HFFc6 (cell line): ENCODE results near the gene CHD2. TPM values are rescaled to one million over a fixed set of nuclear protein-coding genes. Genes with fewer than 3 reads are reported as not detected.

Experiments used
- DNase-seq: peaks from one replicate; pipeline ENCODE4 v3.0.0-alpha.2; 2018
- H3K27ac Mint-ChIP-seq: 2 replicates; pipeline ENCODE4 v1.8.0; 2020; ENCODE audit warnings: mild to moderate bottlenecking, mixed read lengths
- H3K27me3 Mint-ChIP-seq: 2 replicates; pipeline ENCODE4 v1.8.0; 2021; ENCODE audit warnings: mild to moderate bottlenecking, moderate library complexity, mixed read lengths; ENCODE audit not compliant: insufficient read depth
- H3K36me3 Mint-ChIP-seq: 2 replicates; pipeline ENCODE4 v1.8.0; 2021; ENCODE audit warnings: low read depth, mixed read lengths
- H3K4me1 Mint-ChIP-seq: 2 replicates; pipeline ENCODE4 v1.8.0; 2020; ENCODE audit warnings: low read depth, mixed read lengths
- H3K4me3 Mint-ChIP-seq: 2 replicates; pipeline ENCODE4 v1.8.0; 2020; ENCODE audit warnings: mild to moderate bottlenecking, moderate library complexity, mixed read lengths
- H3K9me3 Mint-ChIP-seq: 2 replicates; pipeline ENCODE4 v1.8.0; 2020; ENCODE audit warnings: mild to moderate bottlenecking, mixed read lengths
- total RNA-seq, 6 experiments: library from RNA; stranded (reverse); fragmentation: NEBNext Ultra II Directional; extraction: Animal tissue kit (Norgen Biotek cat#: 25700); gene quantifications; 2 replicates in 1 of 6; 3 replicates in 5 of 6; pipeline ENCODE4 v1.2.3, GENCODE V29; 2021
- TF ChIP-seq, protein P1 (sequence below): fragments of 200-600 bp; sonication (generic); IDR thresholded peaks from 2 replicates; pipeline ENCODE4 v1.5.0; 2021; ENCODE audit warnings: antibody characterized with exemption, mild to moderate bottlenecking

The CHD2 gene
- total RNA-seq, 6 experiments from 2014 or later, result 47.5 to 65.3 (median 57.2) TPM

DNA sequence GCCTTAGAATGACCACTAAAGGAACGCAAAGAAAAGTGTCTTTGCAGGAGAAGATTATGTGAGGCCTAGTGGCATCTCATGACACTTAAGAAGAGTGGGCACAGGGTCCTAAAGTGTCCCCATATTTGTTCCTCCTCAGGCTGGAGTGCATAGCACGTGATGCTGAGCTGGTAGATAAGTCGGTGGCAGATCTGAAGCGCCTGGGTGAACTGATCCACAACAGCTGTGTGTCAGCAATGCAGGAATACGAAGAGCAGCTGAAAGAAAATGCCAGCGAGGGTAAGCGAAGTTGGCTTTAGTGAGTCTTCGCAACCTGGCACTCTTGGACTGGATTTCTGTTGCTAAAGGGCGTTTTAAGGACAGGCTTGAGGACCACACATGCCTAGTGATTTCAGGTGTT lies 92.6 kb downstream of the CHD2 start:
- Mint-ChIP-seq H3K36me3 (peaks cover 56% of the 10 kb centered on the region), H3K9me3 (no peaks in the 10 kb centered on the region), H3K27me3 (peaks cover 5% of the 10 kb centered on the region), H3K27ac (no peak overlapping the region), H3K4me1 (no peaks in the 10 kb centered on the region), H3K4me3 (no peak overlapping the region)
- DNase-seq, result no peak
- TF ChIP-seq, protein P1, sequence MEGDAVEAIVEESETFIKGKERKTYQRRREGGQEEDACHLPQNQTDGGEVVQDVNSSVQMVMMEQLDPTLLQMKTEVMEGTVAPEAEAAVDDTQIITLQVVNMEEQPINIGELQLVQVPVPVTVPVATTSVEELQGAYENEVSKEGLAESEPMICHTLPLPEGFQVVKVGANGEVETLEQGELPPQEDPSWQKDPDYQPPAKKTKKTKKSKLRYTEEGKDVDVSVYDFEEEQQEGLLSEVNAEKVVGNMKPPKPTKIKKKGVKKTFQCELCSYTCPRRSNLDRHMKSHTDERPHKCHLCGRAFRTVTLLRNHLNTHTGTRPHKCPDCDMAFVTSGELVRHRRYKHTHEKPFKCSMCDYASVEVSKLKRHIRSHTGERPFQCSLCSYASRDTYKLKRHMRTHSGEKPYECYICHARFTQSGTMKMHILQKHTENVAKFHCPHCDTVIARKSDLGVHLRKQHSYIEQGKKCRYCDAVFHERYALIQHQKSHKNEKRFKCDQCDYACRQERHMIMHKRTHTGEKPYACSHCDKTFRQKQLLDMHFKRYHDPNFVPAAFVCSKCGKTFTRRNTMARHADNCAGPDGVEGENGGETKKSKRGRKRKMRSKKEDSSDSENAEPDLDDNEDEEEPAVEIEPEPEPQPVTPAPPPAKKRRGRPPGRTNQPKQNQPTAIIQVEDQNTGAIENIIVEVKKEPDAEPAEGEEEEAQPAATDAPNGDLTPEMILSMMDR, result no peak

DNA sequence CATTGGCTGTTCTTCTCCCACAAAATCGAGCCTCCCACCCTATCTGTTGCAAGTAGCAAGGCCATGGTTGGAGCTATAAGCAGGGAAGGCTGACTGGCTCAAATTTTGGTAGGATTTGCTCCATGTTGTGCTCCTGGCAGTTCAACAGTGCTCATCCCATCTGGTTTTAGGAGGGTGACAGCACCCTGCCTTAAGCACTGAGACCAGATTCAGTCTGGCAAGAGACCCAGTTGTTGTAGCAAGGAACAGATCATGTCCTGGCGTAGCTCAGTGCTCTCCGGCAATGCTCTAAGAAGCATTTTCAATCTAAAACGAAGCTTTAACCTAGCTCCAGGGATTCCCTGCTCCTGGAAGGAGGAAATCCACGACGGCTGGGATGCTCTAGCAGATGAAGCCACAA lies 97.7 kb downstream of the CHD2 start:
- no peak overlapping the region for H3K4me3 Mint-ChIP-seq
- DNase-seq, result no peak
- H3K4me1 Mint-ChIP-seq, result no peaks in the 10 kb centered on the region
- peaks cover 2% of the 10 kb centered on the region for H3K27me3 Mint-ChIP-seq
- TF ChIP-seq, protein P1, result no peak
- H3K9me3 Mint-ChIP-seq, result no peaks in the 10 kb centered on the region
- peaks cover 61% of the 10 kb centered on the region for H3K36me3 Mint-ChIP-seq
- no peak overlapping the region for H3K27ac Mint-ChIP-seq

DNA sequence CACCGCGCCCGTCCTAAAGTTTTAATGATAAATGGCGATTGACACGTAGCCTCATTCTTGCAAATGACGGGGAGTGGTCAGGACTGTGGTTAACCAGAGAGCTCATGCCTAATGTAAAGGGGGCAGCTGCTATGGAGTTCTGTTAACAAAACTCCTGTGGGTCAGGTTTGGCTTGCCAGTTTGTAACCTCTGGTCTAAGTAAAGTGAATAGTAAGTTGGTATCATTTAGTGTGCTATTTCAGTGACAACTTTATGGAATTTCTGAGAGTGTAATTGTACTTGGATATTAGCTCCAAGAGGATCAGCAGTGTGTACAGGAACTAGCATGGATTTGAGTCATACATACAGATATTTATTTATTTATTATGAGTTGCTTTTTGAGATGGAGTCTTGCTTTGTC lies 101.0 kb downstream of the CHD2 start:
- H3K27me3 Mint-ChIP-seq, result no peaks in the 10 kb centered on the region; the same call in none of the 2 replicates
- TF ChIP-seq, protein P1, result no peak
- no peaks in the 10 kb centered on the region for H3K9me3 Mint-ChIP-seq
- no peaks in the 10 kb centered on the region for H3K4me1 Mint-ChIP-seq
- no peak overlapping the region for H3K27ac Mint-ChIP-seq
- no peak for DNase-seq
- H3K36me3 Mint-ChIP-seq, result peaks cover 79% of the 10 kb centered on the region
- no peak overlapping the region for H3K4me3 Mint-ChIP-seq

DNA sequence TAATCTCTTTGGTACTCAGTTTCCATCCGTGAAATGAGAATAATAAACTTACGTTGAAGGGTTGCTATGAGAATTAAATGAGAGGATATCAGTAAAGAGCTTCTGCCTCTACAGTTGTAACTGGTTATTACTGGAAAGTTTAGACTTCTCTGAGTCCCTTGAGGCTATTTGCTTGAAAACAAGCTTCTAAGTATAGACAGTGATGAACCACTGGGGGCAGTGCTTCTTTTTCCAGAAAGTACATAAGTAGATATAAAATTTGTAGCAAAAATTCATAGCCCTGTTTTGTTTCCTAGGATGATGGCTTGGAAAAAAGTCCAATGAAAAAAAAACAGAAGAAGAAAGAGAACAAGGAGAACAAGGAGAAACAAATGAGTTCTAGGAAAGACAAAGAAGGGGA lies 101.8 kb downstream of the CHD2 start:
- TF ChIP-seq, protein P1, result peak; percentile 56
- DNase-seq, result peak; percentile 2
- Mint-ChIP-seq H3K9me3 (no peaks in the 10 kb centered on the region), H3K27ac (peak overlapping the region; percentile 44; the same call in 1 of the 2 replicates), H3K4me3 (peak overlapping the region; percentile 25; the same call in 1 of the 2 replicates), H3K36me3 (peaks cover 72% of the 10 kb centered on the region), H3K27me3 (no peaks in the 10 kb centered on the region; the same call in none of the 2 replicates), H3K4me1 (no peaks in the 10 kb centered on the region)

DNA sequence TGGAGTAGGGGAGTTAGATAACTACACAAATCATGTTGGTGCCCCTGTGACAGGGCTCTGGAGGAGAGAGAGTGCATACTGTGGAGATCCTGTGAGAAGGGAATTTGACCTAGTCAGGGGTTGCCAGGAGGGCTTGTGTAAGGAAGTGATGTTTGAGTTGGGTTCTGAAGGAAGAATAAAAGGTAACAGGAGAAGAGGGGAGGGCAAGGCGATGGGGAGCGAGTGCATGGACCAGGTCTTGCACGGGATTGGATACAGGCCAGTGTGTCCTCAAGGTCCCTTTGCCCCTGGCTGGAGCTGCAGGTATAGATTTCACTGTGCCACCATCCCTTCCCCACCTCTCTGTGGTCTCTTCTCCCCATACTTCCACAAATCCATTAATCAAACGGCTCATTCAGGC lies 105.0 kb downstream of the CHD2 start:
- peaks cover 59% of the 10 kb centered on the region for H3K36me3 Mint-ChIP-seq
- no peak overlapping the region for H3K27ac Mint-ChIP-seq
- TF ChIP-seq, protein P1, result no peak
- no peaks in the 10 kb centered on the region for H3K9me3 Mint-ChIP-seq
- no peak overlapping the region for H3K4me3 Mint-ChIP-seq
- DNase-seq, result no peak
- H3K4me1 Mint-ChIP-seq, result no peaks in the 10 kb centered on the region
- H3K27me3 Mint-ChIP-seq, result peaks cover 4% of the 10 kb centered on the region

DNA sequence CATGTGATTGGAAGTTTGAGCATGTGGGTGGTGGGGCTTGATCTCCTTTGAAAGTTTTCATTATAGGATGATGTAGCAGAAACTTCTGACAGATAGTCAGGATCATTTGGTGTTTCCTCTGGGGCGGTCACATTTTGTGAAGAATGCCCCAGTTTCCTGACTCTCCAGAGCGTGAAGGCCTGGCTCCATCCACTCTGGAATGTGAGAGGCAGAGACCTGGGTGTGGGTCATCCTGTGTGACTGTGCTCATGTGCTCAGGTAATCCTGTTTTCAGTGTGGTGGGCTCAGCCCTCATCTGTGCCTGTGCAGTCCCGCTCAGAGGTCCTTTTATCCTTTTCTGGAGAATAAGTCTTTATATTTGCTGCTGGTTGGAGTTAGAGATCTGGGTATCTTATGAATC lies 107.9 kb downstream of the CHD2 start:
- no peak overlapping the region; the same call in 1 of the 2 replicates for H3K4me3 Mint-ChIP-seq
- H3K9me3 Mint-ChIP-seq, result no peaks in the 10 kb centered on the region
- H3K27me3 Mint-ChIP-seq, result peaks cover 7% of the 10 kb centered on the region
- H3K27ac Mint-ChIP-seq, result no peak overlapping the region
- no peak for DNase-seq
- H3K36me3 Mint-ChIP-seq, result peaks cover 55% of the 10 kb centered on the region
- TF ChIP-seq, protein P1, result no peak
- no peaks in the 10 kb centered on the region for H3K4me1 Mint-ChIP-seq
